Astrocyte (in vitro differentiated cells and primary cell): ENCODE measurements around the gene PXMP4.

Experiments used
- CTCF ChIP-seq: IDR thresholded peaks from 2 replicates; pipeline ENCODE4 v1.5.1; 2011; ENCODE audit warnings: low read depth, mild to moderate bottlenecking, inconsistent platforms, low read length, moderate library complexity; ENCODE audit not compliant: insufficient read depth
- EZH2 ChIP-seq: IDR thresholded peaks from 2 replicates; pipeline ENCODE4 v1.6.1; 2012; ENCODE audit warnings: mild to moderate bottlenecking, low read length, inconsistent platforms; ENCODE audit not compliant: insufficient read depth

GRCh38 chr20:33689493-33689892 is 30.6 kb downstream of the PXMP4 start:
- TF ChIP-seq CTCF (no peak), EZH2 (no peak)
